OCI-LY7 (cell line): Measurements from ENCODE around the gene GGT6. TPM values are rescaled to one million over a fixed set of nuclear protein-coding genes. Genes with fewer than 3 reads are reported as not detected.

Source experiments
- BruUV-seq: library from RNA; stranded (reverse); fragments of 400-500 nt; replicated peaks from 2 replicates; lab custom pipeline; 2021; lab: Mats Ljungman, UMichigan
- CTCF ChIA-PET: fragments of 300-600 bp; sonication (Branson Sonifier 250); formaldehyde crosslinking; loops from one replicate; lab custom pipeline; 2022; ENCODE audit warnings: antibody characterized with exemption; ENCODE audit not compliant: unreplicated experiment; lab: Charles Lee
- POLR2A ChIA-PET: fragments of 300-600 bp; sonication (Branson Sonifier 250); formaldehyde crosslinking; loops from one replicate; lab custom pipeline; 2022; ENCODE audit warnings: antibody characterized with exemption; lab: Charles Lee
- DNase-seq: peaks from one replicate; pipeline ENCODE4 v3.0.0-alpha.2; 2015; ENCODE audit warnings: low spot score
- H2AFZ ChIP-seq: fragments of 200-600 bp; sonication (generic), shearing (Covaris generic); 2 replicates; pipeline ENCODE4 v1.6.1; 2014; ENCODE audit warnings: mild to moderate bottlenecking, antibody characterized with exemption, low read length, moderate library complexity
- H3K27ac ChIP-seq: fragments of 200-600 bp; sonication (generic); 2 replicates; pipeline ENCODE4 v1.5.1; 2014; ENCODE audit warnings: mixed run types, low read depth, mild to moderate bottlenecking, moderate library complexity, low read length, inconsistent platforms; ENCODE audit not compliant: poor library complexity, severe bottlenecking
- H3K36me3 ChIP-seq: fragments of 200-600 bp; sonication (generic); 2 replicates; pipeline ENCODE4 v1.6.1; 2014; ENCODE audit warnings: mild to moderate bottlenecking, antibody characterized with exemption, low read length, moderate library complexity, mixed read lengths; ENCODE audit not compliant: insufficient read depth
- H3K4me1 ChIP-seq: fragments of 200-600 bp; sonication (generic); 2 replicates; pipeline ENCODE4 v1.5.1; 2014; ENCODE audit warnings: mild to moderate bottlenecking, low read length; ENCODE audit not compliant: insufficient read depth, poor library complexity, severe bottlenecking
- H3K4me2 ChIP-seq: fragments of 200-600 bp; sonication (generic); 2 replicates; pipeline ENCODE4 v1.6.1; 2014; ENCODE audit warnings: mild to moderate bottlenecking, low read length
- H3K4me3 ChIP-seq: fragments of 200-600 bp; sonication (generic); 2 replicates; pipeline ENCODE4 v1.5.1; 2014; ENCODE audit warnings: mild to moderate bottlenecking, low read depth, low read length; ENCODE audit not compliant: poor library complexity, severe bottlenecking
- H3K79me2 ChIP-seq: fragments of 200-600 bp; sonication (generic); 2 replicates; pipeline ENCODE4 v1.6.1; 2016; ENCODE audit warnings: low read depth, mild to moderate bottlenecking, low read length, moderate library complexity, mixed read lengths; ENCODE audit not compliant: insufficient read depth
- H3K9me2 ChIP-seq: fragments of 200-600 bp; sonication (generic); 2 replicates; pipeline ENCODE4 v1.6.1; 2016; ENCODE audit warnings: mild to moderate bottlenecking, low read length, mixed read lengths; ENCODE audit not compliant: insufficient read depth
- H3K9me3 ChIP-seq: fragments of 200-600 bp; sonication (generic); 2 replicates; pipeline ENCODE4 v1.6.1; 2014; ENCODE audit warnings: mild to moderate bottlenecking, mixed run types, low read length, mixed read lengths
- H4K20me1 ChIP-seq: fragments of 200-600 bp; sonication (generic); 2 replicates; pipeline ENCODE4 v1.6.1; 2014; ENCODE audit warnings: mild to moderate bottlenecking, antibody characterized with exemption, low read length, moderate library complexity, mixed read lengths; ENCODE audit not compliant: insufficient read depth
- EZH2phosphoT487 ChIP-seq: fragments of 200-600 bp; sonication (generic); IDR thresholded peaks from 2 replicates; pipeline ENCODE4 v1.6.1; 2018; ENCODE audit warnings: low read depth, borderline replicate concordance, mild to moderate bottlenecking, mixed run types, antibody characterized with exemption, low read length, moderate library complexity, mixed read lengths
- intact Hi-C: fragments of 100-400 bp; cut with micrococcal nuclease; formaldehyde crosslinking; loops from one replicate; pipeline ENCODE4 v1.10.0; 2022; ENCODE audit not compliant: unreplicated experiment
- total RNA-seq, 2 experiments: library from RNA; depleted of rRNA in 1 of 2; stranded (reverse); fragments of >200 nt in 1 of 2; shearing (Covaris generic) in 1 of 2; gene quantifications; 2 replicates each; pipeline ENCODE4 v1.2.3, GENCODE V29; 2014 to 2022
- TF ChIP-seq, protein P1 (sequence below): fragments of 200-600 bp; sonication (generic); conservative IDR thresholded peaks from 2 replicates; pipeline ENCODE4 v1.5.1; 2014; ENCODE audit warnings: mild to moderate bottlenecking, antibody characterized with exemption, low read length, moderate library complexity, mixed read lengths

Gene GGT6
- total RNA-seq, 2 experiments from 2014 or later = not detected

DNA sequence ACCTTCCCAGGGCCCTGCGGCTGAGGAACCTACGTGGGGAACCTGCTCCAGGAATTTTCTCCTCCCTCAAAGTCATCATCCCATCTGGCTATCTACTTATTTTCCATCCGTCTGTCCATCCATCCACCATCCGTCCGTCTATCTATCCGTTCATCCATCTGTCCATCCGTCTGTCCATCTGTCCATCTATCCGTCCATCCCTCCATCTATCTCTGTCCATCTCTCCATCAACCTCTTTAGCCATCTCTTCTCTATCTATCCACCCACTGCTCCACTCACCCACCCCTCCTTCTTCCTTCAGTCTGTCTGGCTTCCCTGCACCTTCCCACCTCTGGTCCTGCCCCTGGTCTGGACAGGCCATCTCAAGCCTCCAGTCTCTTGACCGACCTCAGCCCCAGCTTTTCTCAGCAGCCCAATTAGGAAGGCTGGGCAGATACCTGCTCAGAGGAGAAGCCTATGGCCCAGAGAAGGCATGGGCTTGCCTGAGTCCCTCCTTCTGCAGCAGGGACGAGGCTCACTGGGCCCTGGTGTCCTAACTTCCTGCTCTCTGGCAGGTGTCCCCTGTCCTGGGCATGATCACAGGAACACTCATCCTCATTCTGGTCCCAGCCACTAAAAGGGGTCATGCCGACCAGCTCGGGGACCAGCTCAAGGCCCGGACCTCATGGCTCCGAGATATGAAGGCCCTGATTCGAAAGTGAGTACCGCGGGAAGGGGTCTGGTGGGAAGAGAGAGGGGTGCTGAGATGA lies 28.2 kb downstream of the GGT6 start:
- Histone ChIP-seq H3K36me3 (peaks cover 7% of the 10 kb centered on the region), H3K9me2 (no peaks in the 10 kb centered on the region), H3K9me3 (no peaks in the 10 kb centered on the region), H3K27ac (no peak overlapping the region), H3K4me2 (no peak overlapping the region), H2AFZ (no peak overlapping the region), H4K20me1 (no peaks in the 10 kb centered on the region), H3K4me1 (peaks cover 7% of the 10 kb centered on the region), H3K79me2 (no peaks in the 10 kb centered on the region), H3K4me3 (no peak overlapping the region)
- ChIA-PET POLR2A (no interaction called here), CTCF (no interaction called here)
- intact Hi-C loops = no loop called here
- no peak for TF ChIP-seq EZH2phosphoT487
- TF ChIP-seq, protein P1, sequence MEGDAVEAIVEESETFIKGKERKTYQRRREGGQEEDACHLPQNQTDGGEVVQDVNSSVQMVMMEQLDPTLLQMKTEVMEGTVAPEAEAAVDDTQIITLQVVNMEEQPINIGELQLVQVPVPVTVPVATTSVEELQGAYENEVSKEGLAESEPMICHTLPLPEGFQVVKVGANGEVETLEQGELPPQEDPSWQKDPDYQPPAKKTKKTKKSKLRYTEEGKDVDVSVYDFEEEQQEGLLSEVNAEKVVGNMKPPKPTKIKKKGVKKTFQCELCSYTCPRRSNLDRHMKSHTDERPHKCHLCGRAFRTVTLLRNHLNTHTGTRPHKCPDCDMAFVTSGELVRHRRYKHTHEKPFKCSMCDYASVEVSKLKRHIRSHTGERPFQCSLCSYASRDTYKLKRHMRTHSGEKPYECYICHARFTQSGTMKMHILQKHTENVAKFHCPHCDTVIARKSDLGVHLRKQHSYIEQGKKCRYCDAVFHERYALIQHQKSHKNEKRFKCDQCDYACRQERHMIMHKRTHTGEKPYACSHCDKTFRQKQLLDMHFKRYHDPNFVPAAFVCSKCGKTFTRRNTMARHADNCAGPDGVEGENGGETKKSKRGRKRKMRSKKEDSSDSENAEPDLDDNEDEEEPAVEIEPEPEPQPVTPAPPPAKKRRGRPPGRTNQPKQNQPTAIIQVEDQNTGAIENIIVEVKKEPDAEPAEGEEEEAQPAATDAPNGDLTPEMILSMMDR = no peak
- no peak for DNase-seq
- BruUV-seq = no TSS peak

DNA sequence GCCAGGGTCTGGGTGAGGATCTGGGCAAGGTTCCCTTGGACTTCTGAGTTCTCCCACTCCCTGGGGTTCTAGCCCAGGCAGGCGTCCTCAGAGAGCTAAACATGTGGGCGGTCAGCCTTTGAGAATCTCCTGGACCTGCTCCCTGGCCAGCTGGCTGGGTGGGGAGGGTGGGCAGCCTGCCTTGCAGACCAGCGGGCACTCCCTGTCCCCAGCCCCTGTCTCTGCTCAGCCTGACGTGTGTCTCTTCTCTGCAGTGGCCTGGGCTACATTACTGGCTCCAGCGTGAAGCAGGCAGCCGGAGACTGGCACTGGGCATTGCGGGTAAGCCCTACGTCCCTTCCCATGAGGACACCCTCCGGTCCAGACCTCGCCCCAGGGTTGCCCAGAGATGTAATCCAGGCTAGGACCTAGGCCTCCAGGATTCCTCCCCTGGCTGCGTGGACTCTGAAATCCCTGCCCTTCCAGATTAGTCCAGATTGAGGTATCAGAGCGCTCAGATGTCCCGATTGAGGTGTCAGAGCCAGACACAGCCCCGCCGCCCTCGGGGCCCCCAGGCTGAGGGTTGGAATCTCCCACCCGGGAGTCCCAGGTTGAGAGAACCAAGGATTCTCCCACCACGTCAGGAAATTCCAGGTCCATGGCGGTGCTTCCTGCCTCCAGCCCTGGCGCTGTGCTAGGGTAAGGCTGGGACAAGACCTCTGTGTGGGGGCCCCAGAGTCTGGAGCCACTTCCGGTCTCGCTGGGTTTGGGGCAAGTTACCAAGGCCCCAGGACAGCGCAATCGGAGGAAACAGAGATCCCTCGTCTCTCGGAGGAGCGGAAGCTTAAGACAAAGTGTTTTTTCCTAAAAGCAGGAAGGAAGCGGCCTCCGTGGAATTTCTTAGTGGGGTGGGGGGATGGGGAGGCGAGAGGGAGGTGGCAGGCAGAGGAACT lies 29.3 kb downstream of the GGT6 start:
- POLR2A ChIA-PET = interaction anchor here (0.6 kb wide), 1 partner anchor 14 kb away, joined by 4 read pairs; no protein-coding TSS in a partner anchor

More for the DNA sequence above, 29.3 kb downstream of the GGT6 start:
- peaks cover 7% of the 10 kb centered on the region for H3K4me1 ChIP-seq
- H3K4me2 ChIP-seq = no peak overlapping the region
- H3K36me3 ChIP-seq = no peaks in the 10 kb centered on the region
- no peak overlapping the region for H3K4me3 ChIP-seq
- no peaks in the 10 kb centered on the region for H3K79me2 ChIP-seq
- H3K9me3 ChIP-seq = no peaks in the 10 kb centered on the region
- no peak for TF ChIP-seq EZH2phosphoT487
- TF ChIP-seq, protein P1 = no peak
- H4K20me1 ChIP-seq = no peaks in the 10 kb centered on the region
- intact Hi-C loops = no loop called here
- H3K9me2 ChIP-seq = no peaks in the 10 kb centered on the region
- no peak overlapping the region for H2AFZ ChIP-seq
- no TSS peak for BruUV-seq
- CTCF ChIA-PET = no interaction called here
- no peak overlapping the region for H3K27ac ChIP-seq
- no peak for DNase-seq
